HG02884 (cell line): ENCODE measurements around the gene AMPD2.
"Not testable (repeated sequence)": the region's sequence is repeated elsewhere in the genome, so short reads cannot be mapped to it uniquely, and the experiment has no call there.

Source experiments
- ATAC-seq: cut with Tn5 transposase; IDR thresholded peaks from one replicate; pipeline ENCODE4 v1.9.1; 2021; ENCODE audit warnings: mild to moderate bottlenecking, moderate library complexity; ENCODE audit not compliant: unreplicated experiment

AMPD2 gene

DNA sequence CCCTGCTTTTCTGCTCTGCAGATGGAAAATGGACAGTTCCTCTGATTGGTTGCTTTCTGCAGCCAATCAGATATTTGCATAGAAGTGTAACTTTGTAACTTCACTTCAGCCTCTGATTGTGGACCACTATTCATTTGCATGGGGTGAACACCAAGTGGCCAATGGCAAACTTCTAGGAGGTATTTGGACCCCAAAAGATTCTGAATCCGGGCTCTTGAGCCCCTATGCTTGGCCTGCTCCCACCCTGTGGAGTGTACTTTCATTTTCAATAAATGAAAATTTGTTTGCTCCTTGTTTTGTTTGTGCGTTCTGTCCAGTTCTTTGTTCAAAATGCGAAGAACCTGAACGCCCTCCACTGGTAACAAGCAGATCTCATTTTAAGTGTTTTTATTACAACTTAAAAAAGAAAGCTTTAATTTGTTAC is 29.9 kb downstream of the AMPD2 start:
- no peak for ATAC-seq

DNA sequence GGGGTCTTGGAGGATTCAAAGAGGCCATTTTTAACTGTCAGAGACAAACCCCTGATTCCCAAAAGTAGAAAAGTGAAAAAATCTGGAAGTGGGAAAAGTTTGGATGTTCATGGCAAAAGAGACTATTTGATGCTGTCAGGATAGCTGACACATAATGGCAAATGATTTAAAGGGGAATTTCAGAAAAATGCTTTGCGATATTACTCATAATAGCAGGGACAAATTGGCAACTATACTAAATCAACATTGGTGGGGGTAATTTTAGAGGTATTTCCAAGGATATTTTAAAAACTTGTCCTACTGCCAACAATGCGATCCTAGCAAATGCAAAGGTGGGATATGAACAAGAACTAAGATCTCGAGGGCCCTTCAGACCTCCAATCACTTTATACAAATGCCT is 31.0 kb downstream of the AMPD2 start:
- no peak for ATAC-seq

GRCh38 chr1:109652402-109652801 is 32.8 kb downstream of the AMPD2 start:
- no peak for ATAC-seq

- no peak for ATAC-seq
These were observed 33.7 kb downstream of the AMPD2 start for GRCh38 chr1:109653306-109653705.

DNA sequence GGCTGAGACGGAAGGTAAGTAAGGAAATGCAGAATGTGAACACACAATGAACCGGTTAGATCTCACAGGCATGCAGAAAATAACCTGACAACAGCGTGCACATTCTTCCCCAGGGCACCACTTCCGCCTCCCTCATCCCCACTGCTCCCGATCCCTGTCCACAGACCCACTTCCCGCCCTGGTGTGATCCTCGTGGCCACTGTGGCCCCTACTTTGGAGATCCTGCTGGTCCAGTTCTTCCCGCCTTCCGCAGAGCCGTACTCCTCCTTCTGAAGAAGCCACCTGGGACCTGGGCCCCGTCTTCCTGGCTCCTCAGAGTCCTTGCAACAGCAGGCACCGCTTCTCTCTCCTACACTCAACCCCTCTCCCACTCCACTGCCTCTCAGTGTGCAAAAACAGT is 34.9 kb downstream of the AMPD2 start:
- ATAC-seq = no peak

DNA sequence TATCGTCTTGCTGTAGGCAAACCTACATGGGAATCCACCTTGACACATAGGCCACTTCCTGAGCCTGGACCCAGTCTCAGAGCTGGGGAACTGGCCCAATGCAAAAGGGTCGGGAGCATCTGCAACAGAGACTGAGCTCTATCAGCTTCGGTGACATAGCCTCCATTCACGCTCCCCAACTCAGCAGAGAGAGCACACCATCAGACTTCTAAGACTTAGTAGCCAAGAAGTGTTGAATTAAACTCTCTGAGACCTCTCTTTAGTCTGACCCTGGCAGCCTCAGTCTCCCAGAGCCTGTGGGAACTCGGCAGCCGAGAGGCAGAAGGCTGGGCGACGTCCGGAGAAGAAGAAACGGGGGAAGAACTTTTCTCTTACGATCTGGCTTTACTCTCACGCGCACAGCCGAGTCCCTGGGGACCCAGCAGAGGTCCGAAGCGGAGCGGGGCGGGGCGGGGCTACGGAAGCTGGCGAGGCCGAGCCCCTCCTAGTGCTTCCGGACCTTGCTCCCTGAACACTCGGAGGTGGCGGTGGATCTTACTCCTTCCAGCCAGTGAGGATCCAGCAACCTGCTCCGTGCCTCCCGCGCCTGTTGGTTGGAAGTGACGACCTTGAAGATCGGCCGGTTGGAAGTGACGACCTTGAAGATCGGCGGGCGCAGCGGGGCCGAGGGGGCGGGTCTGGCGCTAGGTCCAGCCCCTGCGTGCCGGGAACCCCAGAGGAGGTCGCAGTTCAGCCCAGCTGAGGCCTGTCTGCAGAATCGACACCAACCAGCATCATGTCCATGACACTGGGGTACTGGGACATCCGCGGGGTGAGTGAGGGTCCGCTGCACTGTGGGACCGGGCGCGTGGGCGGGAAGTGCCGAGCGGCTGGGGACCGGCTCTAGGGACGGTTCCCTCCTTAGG is 36.2 kb downstream of the AMPD2 start, which contains the start of gene GSTM4:
Gene GSTM4 (plus strand): TSS at position 485 of the 905 bp plus-strand sequence. CDS start 291 bp downstream, at position 776.
- ATAC-seq = peak; percentile 82

- ATAC-seq = no peak
These were observed 37.8 kb downstream of the AMPD2 start for GRCh38 chr1:109657395-109657794.

DNA sequence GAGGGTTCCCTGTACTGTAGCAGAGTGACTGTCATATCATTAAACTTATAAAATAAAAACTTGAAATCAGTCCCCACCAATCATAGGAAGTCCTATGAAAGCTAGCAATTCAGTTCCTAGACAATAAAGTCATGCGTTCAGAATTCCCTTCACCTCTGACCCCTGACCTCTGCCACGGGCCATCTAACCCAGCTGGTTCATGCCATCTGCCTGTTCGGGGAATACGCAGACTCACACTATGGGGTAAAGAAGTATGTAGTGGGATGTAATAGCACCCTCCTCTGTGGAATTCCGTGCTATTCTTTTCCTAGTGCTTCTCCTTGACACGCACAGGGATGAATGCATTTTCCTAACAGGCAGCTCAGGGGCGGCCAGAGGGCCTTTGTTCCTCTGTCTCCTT is 38.3 kb downstream of the AMPD2 start:
- ATAC-seq = no peak

GRCh38 chr1:109658533-109659042 is 39.0 kb downstream of the AMPD2 start:
- no peak for ATAC-seq

GRCh38 chr1:109659145-109659544 is 39.5 kb downstream of the AMPD2 start:
- no peak for ATAC-seq

DNA sequence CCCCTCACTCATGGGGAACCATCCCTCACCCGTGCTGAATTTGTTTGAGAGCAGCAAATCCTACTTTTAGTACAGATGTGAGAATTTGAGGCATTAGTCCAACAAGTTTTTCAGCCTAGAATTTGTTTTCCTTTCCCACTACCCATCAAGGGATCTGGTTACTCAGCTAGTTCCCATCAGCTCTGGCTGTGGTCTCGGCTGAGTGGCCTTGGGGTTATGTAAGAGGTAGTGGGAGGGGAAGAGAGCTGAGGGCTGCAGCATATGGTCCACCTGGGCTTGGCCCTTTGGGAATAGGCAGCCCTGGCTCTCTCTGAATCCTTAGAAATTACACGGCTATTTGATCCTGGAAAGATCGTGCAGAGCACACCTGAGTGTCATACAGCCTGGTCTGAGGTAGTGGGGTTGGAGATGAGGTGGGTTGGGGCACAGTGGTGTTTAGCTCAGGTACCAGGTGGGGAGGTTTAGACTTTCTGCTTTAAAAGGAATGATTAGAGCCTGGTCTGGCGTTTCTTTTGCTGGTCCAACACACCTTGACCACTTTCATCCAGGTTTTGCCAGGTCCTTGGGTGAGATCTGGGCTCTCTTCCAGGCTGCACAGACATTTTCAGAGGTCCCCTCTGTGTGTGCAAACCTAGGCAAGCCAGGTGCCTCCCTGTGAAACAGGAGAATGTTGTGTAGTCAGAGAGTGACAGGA is 40.5 kb downstream of the AMPD2 start:
- ATAC-seq = no peak

DNA sequence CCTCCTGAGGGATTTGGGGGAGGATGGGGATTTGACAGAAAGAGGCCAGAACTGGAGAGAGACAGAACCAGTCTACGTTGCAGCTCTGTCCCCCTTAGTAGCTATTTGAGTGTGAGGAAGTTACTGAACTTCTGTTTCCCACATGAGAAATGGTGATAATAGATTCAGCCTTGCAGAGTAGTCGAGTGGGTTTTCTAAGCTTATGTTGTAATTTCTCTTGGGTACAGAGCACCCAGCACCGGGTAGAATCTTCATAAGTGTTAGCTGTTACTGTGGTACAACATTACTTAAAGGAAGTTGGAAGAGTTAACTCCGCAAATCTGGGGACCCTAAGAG is 41.0 kb downstream of the AMPD2 start:
- not testable (repeated sequence) for ATAC-seq

GRCh38 chr1:109661391-109661790 is 41.8 kb downstream of the AMPD2 start:
- ATAC-seq = no peak

DNA sequence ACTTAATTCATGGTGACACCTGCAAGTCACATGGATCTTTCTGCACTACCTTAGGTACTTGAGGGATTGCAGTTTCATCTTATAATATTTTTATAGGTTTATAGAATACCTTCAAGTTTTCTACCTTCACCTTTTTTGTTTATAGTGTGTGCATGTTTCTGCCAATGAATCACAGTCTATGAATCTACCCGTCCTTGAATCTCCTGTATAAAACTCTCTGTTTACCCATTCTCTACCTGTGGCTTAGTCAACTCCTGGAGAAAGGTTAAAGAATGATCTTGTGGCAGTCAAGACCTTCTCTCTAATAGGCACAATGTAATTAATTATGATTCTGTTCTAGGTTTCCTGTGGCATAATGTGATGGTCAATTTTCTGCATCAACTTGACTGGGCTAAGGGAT is 45.0 kb downstream of the AMPD2 start:
- ATAC-seq = no peak

DNA sequence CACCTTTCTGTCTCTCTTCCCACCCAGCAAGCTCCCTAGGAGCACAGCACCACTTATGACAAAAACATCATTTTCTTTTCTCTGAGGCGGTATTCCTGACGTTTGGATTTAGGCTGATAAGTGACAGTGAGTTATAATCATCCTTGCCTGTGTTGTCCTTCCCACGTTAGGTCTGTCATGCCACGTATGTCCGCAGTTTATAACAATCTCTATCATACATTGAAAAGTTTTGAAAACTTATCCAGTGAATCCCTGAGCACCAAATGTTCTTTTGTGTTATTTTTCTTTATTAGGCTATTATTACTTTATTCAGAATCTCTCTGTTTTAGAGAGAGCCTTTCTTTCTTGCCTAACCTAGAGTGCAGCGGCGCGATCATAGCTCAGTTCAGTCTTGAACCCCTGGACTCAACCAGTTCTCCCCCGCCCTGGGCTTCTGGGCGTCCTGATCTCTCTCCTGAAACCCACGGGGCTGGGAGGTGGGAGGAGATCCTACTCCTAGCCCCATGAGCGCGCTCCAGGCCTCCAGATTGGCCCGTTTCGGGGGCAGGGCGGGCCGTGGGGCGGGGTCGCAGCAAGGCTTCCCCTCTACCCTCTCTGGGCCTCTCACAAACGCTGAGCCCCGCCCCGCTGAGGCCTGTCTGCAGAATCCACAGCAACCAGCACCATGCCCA is 48.0 kb downstream of the AMPD2 start, which contains the start of gene GSTM2:
Gene GSTM2 (plus strand): TSS at position 606 of the 671 bp plus-strand sequence. CDS start 59 bp downstream, at position 665.
- ATAC-seq = peak; percentile 87

DNA sequence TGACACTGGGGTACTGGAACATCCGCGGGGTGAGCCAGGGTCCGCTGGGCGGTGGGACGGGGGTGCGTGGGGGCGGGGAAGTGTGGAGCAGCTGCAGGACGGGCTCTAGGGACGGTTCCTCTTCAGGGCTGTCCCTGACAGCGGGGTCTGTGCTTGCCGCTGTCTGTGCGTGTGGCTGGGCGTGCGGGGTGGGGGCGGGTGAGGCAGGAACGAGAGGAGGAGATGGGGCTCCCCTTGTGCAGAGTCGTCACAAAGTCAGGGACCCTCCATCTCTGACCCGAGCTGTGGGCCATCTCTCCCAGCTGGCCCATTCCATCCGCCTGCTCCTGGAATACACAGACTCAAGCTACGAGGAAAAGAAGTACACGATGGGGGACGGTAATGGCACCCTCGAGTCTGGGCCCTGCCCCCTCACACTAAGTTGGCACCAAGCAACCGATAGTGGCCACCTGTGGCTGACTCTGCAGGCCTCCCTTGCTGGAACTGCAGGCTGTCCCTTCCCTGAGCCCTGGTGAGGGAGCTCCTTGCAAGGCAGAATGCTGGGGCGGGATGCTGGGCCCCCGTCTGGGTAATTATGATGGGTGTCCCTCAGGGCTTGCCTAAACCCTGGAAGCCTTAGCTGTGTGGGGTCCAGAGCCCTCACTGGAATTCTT is 48.6 kb downstream of the AMPD2 start:
- no peak for ATAC-seq

DNA sequence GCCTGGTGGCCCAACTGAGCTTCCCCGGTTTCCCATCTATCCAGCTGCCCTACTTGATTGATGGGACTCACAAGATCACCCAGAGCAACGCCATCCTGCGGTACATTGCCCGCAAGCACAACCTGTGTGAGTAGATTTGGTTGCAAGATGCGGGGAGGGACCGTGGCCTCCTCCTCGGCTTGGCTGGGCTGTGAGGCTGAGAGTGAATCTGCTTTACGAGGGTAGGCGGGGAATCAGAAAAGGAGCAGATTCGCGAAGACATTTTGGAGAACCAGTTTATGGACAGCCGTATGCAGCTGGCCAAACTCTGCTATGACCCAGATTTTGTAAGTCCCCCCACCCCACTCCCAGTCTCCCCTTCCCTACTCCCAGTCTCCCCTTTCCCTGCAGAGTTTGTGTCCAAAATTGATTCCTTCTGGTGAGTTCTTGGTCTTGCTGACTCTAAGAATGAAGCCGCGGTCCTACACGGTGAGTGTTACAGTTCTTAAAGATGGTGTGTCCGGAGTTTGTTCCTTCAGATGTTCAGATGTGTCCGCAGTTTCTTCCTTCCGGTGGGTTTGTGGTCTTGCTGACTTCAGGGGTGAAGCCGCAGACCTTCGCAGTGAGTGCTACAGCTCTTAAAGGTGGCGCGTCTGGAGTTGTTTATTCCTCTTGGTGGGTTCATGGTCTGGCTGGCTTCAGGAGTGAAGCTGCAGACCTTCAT is 49.8 kb downstream of the AMPD2 start:
- no peak for ATAC-seq

- not testable (repeated sequence) for ATAC-seq
These were observed 50.3 kb downstream of the AMPD2 start for GRCh38 chr1:109669949-109670302.

GRCh38 chr1:109671067-109671466 is 51.4 kb downstream of the AMPD2 start:
- ATAC-seq = no peak

DNA sequence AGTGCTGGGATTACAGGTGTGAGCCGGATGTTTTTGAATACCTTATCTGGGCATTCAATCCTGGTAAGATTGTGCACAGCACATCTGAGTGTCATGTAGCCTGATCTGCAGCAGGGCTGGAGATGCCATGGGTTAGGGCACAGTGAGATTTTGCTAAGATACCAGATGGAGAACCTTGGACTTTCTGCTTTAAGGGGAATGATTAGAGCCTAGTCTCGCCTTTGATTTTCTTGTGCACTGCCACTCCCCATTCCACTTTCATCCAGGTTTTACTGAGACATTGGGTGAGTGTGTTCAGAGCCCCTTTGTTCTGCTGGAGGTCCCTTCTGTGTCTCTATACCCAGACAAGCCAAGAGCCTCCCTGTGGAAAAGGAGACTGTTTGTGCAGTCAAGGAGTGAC is 54.2 kb downstream of the AMPD2 start:
- not testable (repeated sequence) for ATAC-seq
